IPS-15b (cell line): Measurements from ENCODE around the gene THSD7B.

Experiments used
- H3K27me3 ChIP-seq: one replicate; pipeline ENCODE4 v1.6.1; 2013; ENCODE audit warnings: low read length; ENCODE audit not compliant: control insufficient read depth, insufficient read depth
- H3K36me3 ChIP-seq: one replicate; pipeline ENCODE4 v1.6.1; 2013; ENCODE audit warnings: low read length; ENCODE audit not compliant: control insufficient read depth, insufficient read depth
- H3K4me1 ChIP-seq: one replicate; pipeline ENCODE4 v1.6.1; 2013; ENCODE audit warnings: mild to moderate bottlenecking, low read length; ENCODE audit not compliant: control insufficient read depth, insufficient read depth
- H3K4me3 ChIP-seq: one replicate; pipeline ENCODE4 v1.5.1; 2013; ENCODE audit warnings: low read depth, low read length
- H3K9ac ChIP-seq: one replicate; pipeline ENCODE4 v1.6.1; 2013; ENCODE audit warnings: low read depth, mild to moderate bottlenecking, low read length
- H3K9me3 ChIP-seq: one replicate; pipeline ENCODE4 v1.6.1; 2013; ENCODE audit warnings: mild to moderate bottlenecking, low read length; ENCODE audit not compliant: control insufficient read depth, insufficient read depth

Gene THSD7B

DNA sequence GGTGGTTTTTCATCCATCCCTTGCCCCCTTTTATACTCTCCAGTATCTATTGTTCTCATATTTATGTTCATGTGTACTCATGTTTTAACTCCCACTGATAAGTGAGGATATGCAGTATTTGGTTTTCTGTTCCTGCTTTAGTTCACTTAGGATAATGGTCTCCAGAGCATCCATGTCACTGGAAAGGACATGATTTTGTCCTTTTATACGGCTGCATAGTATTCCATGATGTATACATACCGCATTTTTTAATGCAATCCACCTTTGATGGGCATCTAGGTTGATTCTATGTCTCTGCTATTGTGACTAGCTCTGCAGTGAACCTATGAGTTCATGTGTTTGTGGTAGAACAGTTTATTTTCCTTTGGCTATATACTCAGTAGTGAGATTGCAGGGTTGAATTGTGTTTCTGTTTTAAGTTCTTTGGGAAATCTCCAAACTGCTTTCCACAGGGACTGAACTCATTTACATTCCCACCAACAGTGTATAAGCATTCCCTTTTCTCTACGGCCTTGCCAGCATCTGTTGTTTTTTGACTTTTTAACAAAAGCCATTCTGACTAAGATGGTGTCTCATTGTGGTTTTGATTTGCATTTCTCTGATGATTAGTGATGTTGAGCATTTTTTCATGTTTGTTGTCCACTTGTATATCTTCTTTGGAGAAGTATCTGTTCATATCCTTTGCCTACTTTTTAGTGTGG, 420.2 kb downstream of the THSD7B start:
- Histone ChIP-seq H3K27me3 (no peaks in the 10 kb centered on the region), H3K4me1 (no peaks in the 10 kb centered on the region), H3K9me3 (no peaks in the 10 kb centered on the region), H3K36me3 (no peaks in the 10 kb centered on the region), H3K4me3 (no peak overlapping the region), H3K9ac (no peak overlapping the region)

DNA sequence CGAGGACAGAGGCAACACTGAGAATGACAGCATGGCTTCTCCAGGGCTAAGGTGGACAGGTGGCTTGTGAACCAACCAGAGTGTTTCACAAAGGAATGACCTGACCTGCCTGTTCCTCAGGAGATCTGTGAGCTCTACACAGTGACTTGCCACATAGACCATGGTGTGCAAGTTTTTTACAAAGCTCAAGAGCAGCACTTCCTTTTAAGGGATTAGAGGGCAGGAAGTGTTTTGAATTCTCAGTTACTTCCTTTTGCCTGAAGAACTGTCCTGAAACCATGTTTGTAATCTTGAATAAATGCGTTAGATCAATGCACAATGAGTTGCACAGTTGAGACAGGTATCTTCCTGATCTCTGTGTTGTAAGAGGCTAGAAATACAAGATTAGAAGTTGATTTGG, 421.9 kb downstream of the THSD7B start:
- no peak overlapping the region for H3K9ac ChIP-seq
- no peaks in the 10 kb centered on the region for H3K4me1 ChIP-seq
- H3K9me3 ChIP-seq: no peaks in the 10 kb centered on the region
- no peaks in the 10 kb centered on the region for H3K27me3 ChIP-seq
- H3K36me3 ChIP-seq: no peaks in the 10 kb centered on the region
- no peak overlapping the region for H3K4me3 ChIP-seq

DNA sequence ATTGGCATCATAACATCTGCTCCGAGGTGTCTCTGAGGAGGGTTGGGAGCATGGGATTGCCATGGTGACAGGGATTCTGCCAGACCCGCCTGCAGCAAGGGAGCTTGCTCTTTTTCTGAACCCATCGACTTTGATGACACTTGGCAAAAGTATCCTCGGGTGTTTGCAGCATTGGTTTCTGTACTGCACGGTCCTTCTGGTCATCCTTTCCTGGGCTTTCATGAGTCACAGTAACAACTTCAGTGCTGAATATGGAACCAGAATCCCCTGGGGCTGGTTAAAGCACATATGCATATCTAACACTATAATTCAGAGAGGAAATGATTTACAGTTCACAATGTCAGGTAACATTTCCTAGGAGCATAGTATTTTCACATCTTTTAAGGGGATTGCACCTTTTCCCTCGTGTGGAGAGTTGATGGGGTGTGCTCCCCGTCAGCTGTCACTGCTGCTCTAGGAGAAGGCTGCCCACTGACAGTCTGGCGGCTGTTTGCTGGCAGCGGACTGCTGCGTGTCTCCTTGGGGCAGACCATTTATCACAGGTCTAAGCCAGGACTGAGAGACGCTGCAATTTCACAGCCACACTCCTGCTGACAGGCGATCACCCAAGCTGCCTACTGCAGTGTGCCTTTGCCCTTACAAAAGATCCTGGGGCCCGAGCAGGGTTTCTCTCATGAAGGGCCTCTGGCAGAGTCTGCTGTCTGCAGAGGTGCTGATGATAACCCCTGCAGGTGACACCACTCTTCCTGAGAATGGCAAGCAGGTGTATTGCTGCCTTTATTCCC, 425.3 kb downstream of the THSD7B start:
- Histone ChIP-seq H3K9me3 (no peaks in the 10 kb centered on the region), H3K36me3 (no peaks in the 10 kb centered on the region), H3K4me1 (peaks cover 7% of the 10 kb centered on the region), H3K27me3 (no peaks in the 10 kb centered on the region), H3K9ac (no peak overlapping the region), H3K4me3 (no peak overlapping the region)

DNA sequence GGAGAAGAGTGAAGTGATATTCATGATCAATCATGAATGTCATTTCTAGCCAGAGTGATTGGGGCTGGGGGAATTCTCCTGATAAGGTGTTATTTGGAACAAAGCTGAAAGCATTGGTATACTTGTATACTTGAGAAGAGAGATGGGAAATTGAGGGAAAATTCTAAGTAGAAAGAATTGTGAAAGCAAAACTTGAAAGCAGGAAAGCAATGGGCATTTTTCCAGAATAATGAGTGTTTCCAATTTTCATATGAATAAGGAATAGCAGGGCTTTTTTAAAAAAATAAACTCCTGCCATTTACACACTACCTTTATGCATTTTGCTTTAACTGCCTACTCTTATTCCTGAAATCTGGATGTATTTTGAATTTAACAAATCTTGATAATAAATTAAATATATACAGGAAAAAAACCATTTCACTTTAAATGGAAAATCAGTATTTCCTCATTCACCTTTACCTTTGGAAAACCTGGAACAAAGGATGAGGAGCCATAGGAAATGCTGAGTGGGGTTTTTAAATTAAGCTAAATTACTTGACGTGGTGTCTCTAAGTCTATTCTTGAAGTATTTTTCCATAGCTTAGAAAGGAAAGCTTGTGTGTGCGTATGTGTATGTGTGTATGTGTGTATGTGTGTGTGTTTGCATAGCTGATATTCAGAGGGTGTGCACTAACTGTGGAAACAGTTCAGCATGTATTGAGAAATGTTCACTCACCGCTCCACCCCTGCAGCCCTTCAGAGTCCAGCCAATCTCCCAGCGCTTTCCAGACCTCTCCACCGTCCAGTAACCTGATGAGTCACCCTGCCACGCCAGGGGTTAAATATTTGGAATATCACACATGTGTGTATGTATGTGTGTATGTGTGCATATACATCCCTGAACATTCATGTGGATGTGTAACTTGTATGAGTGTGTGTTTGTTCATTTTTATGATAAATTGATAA, 427.3 kb downstream of the THSD7B start:
- no peaks in the 10 kb centered on the region for H3K27me3 ChIP-seq
- H3K9me3 ChIP-seq: no peaks in the 10 kb centered on the region
- H3K4me3 ChIP-seq: no peak overlapping the region
- peaks cover 7% of the 10 kb centered on the region for H3K4me1 ChIP-seq
- no peak overlapping the region for H3K9ac ChIP-seq
- H3K36me3 ChIP-seq: no peaks in the 10 kb centered on the region

DNA sequence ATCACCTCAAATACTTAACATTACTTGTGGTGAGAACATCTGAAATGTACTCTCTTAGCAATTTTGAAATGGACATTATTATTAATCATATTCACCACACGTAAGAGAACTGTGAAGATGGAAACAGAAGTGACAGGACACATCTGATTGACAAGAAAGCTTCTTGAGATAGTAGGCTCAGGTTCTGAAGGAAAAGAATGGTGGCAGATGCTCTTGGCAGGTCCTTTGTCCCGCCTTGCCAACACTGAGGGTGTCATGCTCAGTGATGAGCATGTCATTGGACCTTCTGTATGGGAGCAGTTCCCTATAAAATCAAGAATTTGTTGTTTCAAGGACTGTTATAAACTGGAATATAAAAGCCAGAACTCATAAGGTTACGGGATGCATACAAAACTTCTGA, 428.1 kb downstream of the THSD7B start:
- H3K9ac ChIP-seq: no peak overlapping the region
- H3K9me3 ChIP-seq: no peaks in the 10 kb centered on the region
- H3K4me3 ChIP-seq: no peak overlapping the region

DNA sequence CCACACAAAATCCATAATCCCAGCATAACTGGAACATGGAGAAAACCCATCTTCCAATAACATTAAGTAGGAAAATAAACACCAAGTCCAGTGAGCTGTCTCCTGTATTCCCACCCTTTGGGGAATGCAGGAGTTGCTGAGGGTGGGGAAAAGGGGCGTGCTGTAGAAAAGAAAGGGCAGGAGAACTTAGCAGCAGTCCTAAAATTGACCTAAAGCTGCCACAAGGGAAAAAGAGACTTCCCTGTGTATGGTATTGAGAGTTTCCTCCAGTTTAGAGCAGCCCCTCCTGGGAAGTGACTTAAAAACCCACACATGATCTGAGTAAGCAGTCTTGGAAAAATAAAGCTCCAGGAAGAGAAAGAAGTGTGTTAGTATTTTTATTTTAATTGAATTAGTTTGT, 428.8 kb downstream of the THSD7B start:
- Histone ChIP-seq H3K4me1 (peaks cover 7% of the 10 kb centered on the region), H3K9me3 (no peaks in the 10 kb centered on the region), H3K4me3 (no peak overlapping the region), H3K9ac (no peak overlapping the region), H3K27me3 (no peaks in the 10 kb centered on the region), H3K36me3 (no peaks in the 10 kb centered on the region)

More for the DNA sequence above, 428.1 kb downstream of the THSD7B start:
- Histone ChIP-seq H3K27me3 (no peaks in the 10 kb centered on the region), H3K4me1 (peaks cover 7% of the 10 kb centered on the region), H3K36me3 (no peaks in the 10 kb centered on the region)

DNA sequence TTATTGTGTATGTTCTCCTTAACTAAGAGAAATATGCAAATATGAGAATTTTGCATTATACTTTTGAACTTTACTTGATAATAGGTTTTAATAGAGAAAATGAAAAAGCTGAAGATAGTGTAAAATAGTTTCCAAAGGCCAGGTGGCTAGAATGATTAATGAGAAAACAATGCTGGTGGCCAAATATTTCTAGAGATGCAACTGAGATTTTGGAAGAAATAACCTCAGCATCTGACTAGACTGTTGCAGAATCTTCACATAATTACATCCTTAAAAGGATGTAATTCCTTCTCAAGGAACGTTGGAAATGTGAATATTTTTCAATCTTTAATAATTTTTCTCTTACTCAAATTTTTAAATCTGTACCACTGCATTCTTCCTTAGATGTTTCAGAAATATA, 434.4 kb downstream of the THSD7B start:
- no peaks in the 10 kb centered on the region for H3K36me3 ChIP-seq
- no peak overlapping the region for H3K9ac ChIP-seq
- H3K27me3 ChIP-seq: no peaks in the 10 kb centered on the region
- H3K4me1 ChIP-seq: no peaks in the 10 kb centered on the region
- no peaks in the 10 kb centered on the region for H3K9me3 ChIP-seq
- no peak overlapping the region for H3K4me3 ChIP-seq

DNA sequence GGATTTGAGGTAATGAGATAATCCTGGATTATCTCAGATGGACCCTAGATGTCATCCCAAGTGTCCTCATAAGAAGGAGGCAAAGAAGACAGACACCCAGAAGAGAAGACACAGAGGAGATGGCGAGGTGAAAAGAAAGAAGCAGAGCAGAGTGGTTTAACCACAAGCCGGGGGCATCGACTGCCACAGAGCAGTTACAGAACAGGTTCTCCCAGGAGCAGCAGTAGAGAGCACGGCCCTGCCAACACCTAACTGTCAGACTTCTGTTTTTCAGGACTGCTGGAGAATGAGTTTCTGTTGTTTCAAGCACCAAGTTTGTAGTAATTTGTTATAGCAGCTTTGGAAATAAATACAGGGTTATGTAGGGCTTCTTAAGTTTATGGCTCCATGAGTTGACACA, 437.0 kb downstream of the THSD7B start:
- Histone ChIP-seq H3K9me3 (no peaks in the 10 kb centered on the region), H3K4me1 (peaks cover 16% of the 10 kb centered on the region), H3K27me3 (no peaks in the 10 kb centered on the region), H3K4me3 (no peak overlapping the region), H3K36me3 (no peaks in the 10 kb centered on the region), H3K9ac (no peak overlapping the region)

DNA sequence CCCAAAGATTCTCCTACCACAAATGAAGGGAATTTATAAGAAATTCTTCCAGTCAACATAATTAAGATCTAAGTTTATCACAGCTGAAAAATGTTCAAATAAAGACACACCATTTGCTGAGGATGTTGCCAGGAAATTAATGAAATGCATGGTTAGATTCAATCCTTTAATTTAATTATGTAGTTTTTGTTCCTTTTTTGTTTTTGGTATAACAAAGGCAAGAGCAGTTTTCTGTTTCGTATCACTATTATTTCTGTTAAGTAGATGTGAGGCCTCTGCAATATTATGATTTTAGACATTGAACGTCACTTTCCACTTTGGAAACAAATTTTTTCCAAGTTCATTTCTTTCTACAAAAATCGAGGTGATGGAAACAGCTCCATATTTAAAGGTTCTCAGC, 440.0 kb downstream of the THSD7B start:
- Histone ChIP-seq H3K4me3 (no peak overlapping the region), H3K4me1 (peaks cover 25% of the 10 kb centered on the region), H3K27me3 (no peaks in the 10 kb centered on the region), H3K36me3 (no peaks in the 10 kb centered on the region), H3K9ac (no peak overlapping the region), H3K9me3 (no peaks in the 10 kb centered on the region)

DNA sequence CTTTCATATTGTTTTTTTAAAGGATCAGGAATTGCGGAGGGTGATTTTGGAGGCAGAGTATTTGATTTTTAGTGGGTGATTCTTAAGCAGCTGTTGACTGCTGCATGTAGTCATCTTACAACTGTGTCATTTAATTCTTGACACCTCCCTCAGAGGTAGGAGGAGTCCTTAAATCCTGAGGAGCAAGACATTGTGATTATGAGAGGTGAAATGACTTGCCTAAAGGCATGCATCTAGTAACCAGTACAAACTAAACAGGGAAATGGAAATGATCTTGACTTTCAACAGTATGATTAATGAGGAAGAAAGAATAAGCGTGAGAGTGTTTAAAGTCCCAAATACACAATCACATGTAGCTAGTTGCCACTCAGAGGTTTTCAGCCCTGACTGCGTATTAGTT, 440.7 kb downstream of the THSD7B start:
- H3K4me1 ChIP-seq: peaks cover 25% of the 10 kb centered on the region
- no peak overlapping the region for H3K9ac ChIP-seq
- H3K27me3 ChIP-seq: no peaks in the 10 kb centered on the region
- H3K9me3 ChIP-seq: no peaks in the 10 kb centered on the region
- no peaks in the 10 kb centered on the region for H3K36me3 ChIP-seq
- H3K4me3 ChIP-seq: no peak overlapping the region

DNA sequence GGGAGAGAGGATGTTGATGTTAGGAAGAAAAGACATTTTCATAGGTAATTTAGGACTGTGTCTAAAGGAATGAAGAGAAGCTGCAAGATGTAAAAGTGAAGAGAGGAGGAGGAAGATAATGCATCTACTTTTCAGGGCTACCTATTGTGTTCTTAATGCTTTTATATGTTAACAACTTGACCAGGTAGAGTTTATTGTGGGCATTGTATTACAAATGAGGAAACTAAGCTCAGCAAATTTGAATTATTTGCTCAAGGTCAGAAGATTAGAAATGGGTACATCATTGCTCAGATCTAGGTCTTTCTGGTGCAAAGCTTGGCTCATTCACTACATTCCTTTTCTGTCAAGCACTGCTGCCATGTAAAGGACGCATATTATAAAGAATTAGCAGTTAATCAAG, 441.7 kb downstream of the THSD7B start:
- Histone ChIP-seq H3K36me3 (no peaks in the 10 kb centered on the region), H3K4me3 (no peak overlapping the region), H3K4me1 (peaks cover 25% of the 10 kb centered on the region), H3K9ac (no peak overlapping the region), H3K9me3 (no peaks in the 10 kb centered on the region), H3K27me3 (no peaks in the 10 kb centered on the region)
